LHCN-M2 (cell line): ENCODE measurements around the gene LIMS2. TPM values are rescaled to one million over a fixed set of nuclear protein-coding genes. Genes with fewer than 3 reads are reported as not detected.
A peak's percentile ranks its signal among the peaks of the same experiment; 100 is the strongest.

Experiments used
- DNase-seq: peaks from one replicate; pipeline ENCODE4 v3.0.0-alpha.2; 2012; ENCODE audit warnings: low read depth
- total RNA-seq: library from RNA; depleted of rRNA; stranded (reverse); fragments of >200 nt; gene quantifications from 2 replicates; pipeline ENCODE4 v1.2.3, GENCODE V29; 2014

Gene LIMS2
- total RNA-seq, 1 experiment from 2014 or later = 2.3 TPM

GRCh38 chr2:127606625-127607398 lies 68.5 kb downstream of the LIMS2 start:
- DNase-seq = no peak

GRCh38 chr2:127605691-127606263 lies 69.6 kb downstream of the LIMS2 start:
- no peak for DNase-seq

DNA sequence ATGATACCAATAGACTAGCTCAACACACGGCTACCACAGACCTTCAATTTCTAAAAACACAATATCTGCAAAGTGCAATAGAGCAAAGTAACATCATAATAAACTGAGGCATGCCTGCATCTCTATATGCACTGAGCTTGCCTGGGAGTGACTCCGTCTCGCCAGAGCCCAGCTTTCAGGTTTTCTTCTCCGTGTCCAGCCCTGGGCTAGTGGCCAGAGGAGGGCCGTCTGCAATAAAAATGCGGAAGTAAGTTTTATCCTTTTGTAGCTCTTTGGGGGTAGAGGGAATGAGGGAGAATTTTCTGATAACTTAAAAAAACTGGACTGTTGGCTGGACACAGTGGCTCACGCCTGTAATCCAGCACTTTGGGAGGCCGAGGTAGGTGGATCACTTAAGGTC lies 70.3 kb downstream of the LIMS2 start:
- no peak for DNase-seq

- DNase-seq = peak; percentile 25
Measured at GRCh38 chr2:127599211-127599610, 76.1 kb downstream of the LIMS2 start.

- DNase-seq = peak; percentile 26
Measured at GRCh38 chr2:127598711-127599110, 76.6 kb downstream of the LIMS2 start.

DNA sequence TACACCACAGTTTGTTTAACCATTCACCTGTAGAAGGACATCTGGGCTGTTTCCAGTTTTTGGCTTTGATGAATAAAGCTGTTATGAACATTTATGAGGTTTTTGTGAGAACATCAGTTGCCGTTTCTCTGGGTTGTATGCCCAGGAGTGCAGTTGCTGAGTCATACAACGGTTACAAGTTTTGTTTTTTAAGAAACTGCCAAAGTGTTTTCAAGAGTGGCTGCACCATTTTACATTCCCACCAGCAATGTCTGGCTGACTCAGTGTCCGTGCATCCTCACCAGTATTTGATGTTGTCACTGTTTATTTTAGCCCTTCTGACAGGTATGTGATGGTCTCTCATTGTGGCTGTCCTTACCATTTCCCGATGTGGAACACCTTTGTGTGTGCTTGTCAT lies 77.3 kb downstream of the LIMS2 start:
- peak; percentile 54 for DNase-seq

DNA sequence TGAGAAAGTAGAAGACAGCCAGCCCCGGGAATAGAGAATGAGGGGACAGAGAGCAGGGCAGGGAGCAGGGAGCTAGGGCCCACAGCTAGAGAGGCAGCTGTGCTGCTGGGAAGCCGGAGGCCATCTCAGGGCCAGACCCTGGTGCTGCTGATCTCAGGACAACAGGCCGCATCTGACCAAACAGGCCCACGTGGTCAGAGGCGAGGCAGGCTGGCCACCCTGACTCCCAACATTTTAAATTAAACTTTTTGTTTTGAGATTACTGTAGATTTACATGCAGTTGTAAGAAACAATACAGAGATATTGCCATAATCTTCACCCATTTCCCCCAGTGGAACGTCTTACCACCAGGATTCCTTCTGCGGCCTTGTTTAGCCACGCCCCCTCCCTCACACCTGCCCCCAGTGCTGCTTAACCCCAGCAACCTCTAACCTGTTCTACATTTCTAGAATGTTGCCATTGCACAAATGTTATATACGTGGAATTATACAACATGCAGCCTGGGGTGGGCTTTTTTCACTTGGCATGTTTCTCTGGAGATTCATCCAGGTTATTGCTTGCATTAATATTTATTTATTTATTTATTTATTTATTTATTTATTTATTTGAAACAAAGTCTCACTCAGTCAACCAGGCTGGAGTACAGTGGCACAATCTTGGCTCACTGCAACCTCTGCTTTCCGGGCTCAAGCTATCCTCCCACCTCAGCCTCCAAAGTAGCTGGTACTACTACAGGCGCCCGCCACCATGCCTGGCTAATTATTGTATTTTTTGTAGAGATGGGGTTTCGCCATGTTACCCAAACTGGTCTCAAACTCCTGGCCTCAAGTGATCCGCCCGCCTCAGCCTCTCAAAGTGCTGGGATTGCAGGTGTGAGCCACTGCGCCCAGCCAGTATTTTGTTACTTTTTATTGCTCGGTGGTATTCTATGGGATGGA lies 78.0 kb downstream of the LIMS2 start:
- no peak for DNase-seq

DNA sequence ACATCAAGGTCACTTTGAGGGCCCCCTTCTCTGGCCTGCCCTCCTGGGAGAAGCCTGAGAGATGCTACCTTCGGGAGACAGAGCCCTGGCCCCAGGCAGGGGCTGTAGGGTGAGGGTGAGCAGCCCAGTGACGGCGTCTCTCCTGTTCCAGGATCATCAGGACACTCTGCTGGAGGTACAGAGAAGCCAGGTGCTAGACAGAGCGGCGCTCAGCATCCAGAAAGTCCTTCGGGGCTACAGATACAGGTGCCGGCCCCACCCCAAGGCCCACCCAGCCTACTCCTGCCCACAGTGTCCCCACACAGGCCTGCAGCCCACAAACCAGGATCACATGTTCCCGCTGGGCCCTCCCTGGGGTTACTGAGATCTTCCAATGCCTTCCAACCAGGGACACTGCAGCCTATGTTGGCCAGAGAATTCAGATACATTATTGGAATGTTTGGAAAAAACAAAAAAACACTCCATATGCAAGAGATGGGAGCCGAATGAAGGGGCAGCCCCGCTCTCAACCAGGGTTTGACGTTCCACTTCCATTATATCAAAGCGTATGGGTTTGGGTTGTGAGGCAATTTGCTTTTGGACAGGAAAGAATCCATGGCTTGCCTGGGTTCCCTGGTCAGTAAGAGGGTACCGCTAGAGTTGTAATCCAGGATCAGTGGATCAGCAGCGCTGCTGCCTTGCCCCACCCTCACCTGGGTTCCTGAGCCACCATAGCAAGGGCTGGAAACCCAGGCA lies 78.9 kb downstream of the LIMS2 start:
- no peak for DNase-seq

DNA sequence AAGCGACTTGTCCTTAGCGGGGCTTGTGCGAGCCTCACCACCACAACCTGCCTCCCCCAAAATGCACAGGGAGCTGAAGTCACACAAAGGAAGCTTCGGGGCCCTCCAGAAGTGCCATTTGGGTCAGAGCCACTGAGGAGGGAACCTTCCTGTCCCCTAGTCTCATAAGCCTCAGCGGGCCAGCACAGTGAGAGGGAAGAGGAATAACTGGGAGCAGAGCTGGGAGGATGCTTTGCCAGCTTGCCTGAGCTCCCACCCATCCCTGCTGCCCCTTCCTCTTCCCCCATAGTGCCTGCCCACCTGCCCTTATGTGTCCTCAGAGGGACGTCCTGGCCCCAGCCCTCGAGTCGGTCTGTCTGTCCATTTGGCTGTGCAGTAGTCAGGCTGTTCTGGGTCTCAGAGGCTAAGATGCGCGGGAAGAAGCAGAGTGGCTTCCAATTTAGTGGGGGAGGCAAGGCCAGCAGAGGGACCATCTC lies 81.2 kb downstream of the LIMS2 start:
- DNase-seq = no peak

DNA sequence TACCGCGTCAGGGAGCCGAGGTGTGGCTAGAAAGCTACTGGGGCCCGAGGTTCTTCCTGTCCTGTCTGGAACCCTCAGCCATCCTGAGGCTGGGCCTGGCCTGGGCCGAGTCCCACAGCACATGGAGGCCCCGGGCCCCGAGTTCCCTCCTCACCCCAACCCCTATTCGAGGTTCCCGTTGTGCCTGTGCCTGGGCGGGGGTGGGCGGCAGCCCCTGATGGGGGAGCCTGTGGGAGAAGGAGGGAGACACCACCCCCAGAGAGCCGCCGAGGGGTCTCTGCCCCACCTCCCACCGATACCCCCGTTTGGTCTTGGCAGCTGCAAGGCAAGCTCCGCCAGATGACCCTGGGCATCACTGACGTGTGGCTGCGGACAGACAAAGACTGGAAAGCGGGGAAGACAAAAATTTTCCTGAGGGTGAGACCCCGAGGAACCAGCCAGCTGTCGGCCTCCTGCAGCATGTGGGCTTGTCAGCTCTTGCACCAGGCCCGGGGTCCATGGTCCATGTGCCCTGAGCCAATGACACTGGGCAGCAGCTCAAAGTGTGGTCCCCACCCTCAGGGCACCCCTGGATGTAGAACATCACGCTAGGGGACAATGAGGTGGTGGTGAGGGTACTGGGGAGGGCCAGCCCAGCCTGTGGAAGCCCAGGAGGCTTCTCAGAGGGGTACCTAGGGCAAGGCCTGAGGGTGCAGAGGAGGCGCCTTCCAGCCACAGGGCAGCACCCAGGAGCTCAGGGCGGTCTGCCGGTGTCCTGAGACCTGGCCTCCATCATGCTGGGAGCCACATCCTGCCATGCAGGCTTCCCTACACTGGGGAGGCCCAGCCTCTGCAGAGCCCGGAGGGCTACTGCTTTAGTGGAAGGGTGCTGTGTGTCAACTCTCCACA lies 81.9 kb downstream of the LIMS2 start:
- no peak for DNase-seq

- no peak for DNase-seq
Measured at GRCh38 chr2:127592761-127593227, 82.5 kb downstream of the LIMS2 start.

DNA sequence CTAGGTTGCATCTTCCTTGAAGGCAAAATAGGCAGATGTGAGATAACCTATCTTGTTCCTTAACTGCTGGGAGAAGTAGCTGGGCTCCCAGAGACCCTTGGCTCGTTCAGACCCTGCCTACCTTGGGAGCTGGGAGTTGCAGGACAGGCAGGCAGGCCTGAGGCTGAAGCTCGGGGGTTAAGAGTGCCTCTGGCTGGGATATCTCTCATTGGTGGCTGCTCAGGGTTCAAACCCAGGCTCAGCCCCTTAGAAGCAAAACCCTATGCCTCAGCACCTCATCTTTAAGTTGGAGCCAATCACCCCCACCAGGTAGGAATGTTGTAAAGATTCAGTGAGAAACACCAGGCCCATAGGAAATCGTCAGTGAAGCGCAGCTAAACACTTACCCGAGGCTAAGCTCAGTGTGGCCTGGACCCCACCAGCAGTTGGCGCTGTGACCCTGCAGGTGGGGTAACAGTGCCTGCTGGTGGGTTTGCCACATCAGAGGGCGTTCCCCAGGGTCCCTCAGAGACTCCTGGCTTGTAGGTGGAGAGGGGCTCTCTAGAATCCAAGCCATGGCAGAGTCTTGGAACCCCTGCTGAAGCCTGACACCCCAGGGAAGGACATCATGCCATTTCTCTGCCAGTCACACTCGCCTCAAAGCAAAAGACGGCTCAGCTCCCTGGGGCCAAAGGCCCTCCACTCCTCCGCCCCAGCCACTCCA lies 84.0 kb downstream of the LIMS2 start:
- peak; percentile 42 for DNase-seq

GRCh38 chr2:127590386-127591190 lies 84.7 kb downstream of the LIMS2 start:
- no peak for DNase-seq

- no peak for DNase-seq
Measured at GRCh38 chr2:127589841-127590240, 85.5 kb downstream of the LIMS2 start.

- DNase-seq = no peak
Measured at GRCh38 chr2:127589358-127589757, 86.0 kb downstream of the LIMS2 start.
